ENCODE measurements around the gene CADM2. TPM values are rescaled to one million over a fixed set of nuclear protein-coding genes. Genes with fewer than 3 reads are reported as not detected.
"Not testable (repeated sequence)": the region's sequence is repeated elsewhere in the genome, so short reads cannot be mapped to it uniquely, and the experiment has no call there.

Gene CADM2
- total RNA-seq, 1 donor from 2014 or later = not detected

GRCh38 chr3:85626662-85627061 is 667.9 kb downstream of the CADM2 start:
- DNase-seq (ENCODE audit: extremely low read depth, low read depth, low spot score) = no peak

- DNase-seq (ENCODE audit: extremely low read depth, low read depth, low spot score) = no peak
Measured at GRCh38 chr3:85627932-85628331, 669.1 kb downstream of the CADM2 start.

- no peak for DNase-seq (ENCODE audit: extremely low read depth, low read depth, low spot score)
Measured at GRCh38 chr3:85631070-85631469, 672.3 kb downstream of the CADM2 start.

GRCh38 chr3:85632921-85633320 is 674.1 kb downstream of the CADM2 start:
- no peak for DNase-seq (ENCODE audit: extremely low read depth, low read depth, low spot score)

GRCh38 chr3:85652360-85652759 is 693.6 kb downstream of the CADM2 start:
- no peak for DNase-seq (ENCODE audit: extremely low read depth, low read depth, low spot score)

- DNase-seq (ENCODE audit: extremely low read depth, low read depth, low spot score) = no peak
Measured at GRCh38 chr3:85660451-85660850, 701.7 kb downstream of the CADM2 start.

- no peak for DNase-seq (ENCODE audit: extremely low read depth, low read depth, low spot score)
Measured at GRCh38 chr3:85662462-85662861, 703.7 kb downstream of the CADM2 start.

- no peak for DNase-seq (ENCODE audit: extremely low read depth, low read depth, low spot score)
Measured at GRCh38 chr3:85667744-85668143, 709.0 kb downstream of the CADM2 start.

GRCh38 chr3:85670634-85671205 is 711.9 kb downstream of the CADM2 start:
- DNase-seq (ENCODE audit: extremely low read depth, low read depth, low spot score) = no peak

GRCh38 chr3:85672761-85673160 is 714.0 kb downstream of the CADM2 start:
- DNase-seq (ENCODE audit: extremely low read depth, low read depth, low spot score) = no peak

GRCh38 chr3:85678713-85679112 is 719.9 kb downstream of the CADM2 start:
- no peak for DNase-seq (ENCODE audit: extremely low read depth, low read depth, low spot score)

- no peak for DNase-seq (ENCODE audit: extremely low read depth, low read depth, low spot score)
Measured at GRCh38 chr3:85681906-85682305, 723.1 kb downstream of the CADM2 start.

- DNase-seq (ENCODE audit: extremely low read depth, low read depth, low spot score) = no peak
Measured at GRCh38 chr3:85691196-85691595, 732.4 kb downstream of the CADM2 start.

- no peak for DNase-seq (ENCODE audit: extremely low read depth, low read depth, low spot score)
Measured at GRCh38 chr3:85697156-85697555, 738.4 kb downstream of the CADM2 start.

- DNase-seq (ENCODE audit: extremely low read depth, low read depth, low spot score) = no peak
Measured at GRCh38 chr3:85706130-85706529, 747.3 kb downstream of the CADM2 start.

- DNase-seq (ENCODE audit: extremely low read depth, low read depth, low spot score) = not testable (repeated sequence)
Measured at GRCh38 chr3:85708325-85708724, 749.5 kb downstream of the CADM2 start.

GRCh38 chr3:85709346-85709892 is 750.6 kb downstream of the CADM2 start:
- no peak for DNase-seq (ENCODE audit: extremely low read depth, low read depth, low spot score)

- DNase-seq (ENCODE audit: extremely low read depth, low read depth, low spot score) = no peak
Measured at GRCh38 chr3:85710490-85710889, 751.7 kb downstream of the CADM2 start.

- no peak for DNase-seq (ENCODE audit: extremely low read depth, low read depth, low spot score)
Measured at GRCh38 chr3:85721409-85722145, 762.8 kb downstream of the CADM2 start.

GRCh38 chr3:85725809-85726208 is 767.0 kb downstream of the CADM2 start:
- DNase-seq (ENCODE audit: extremely low read depth, low read depth, low spot score) = no peak

GRCh38 chr3:85726241-85726640 is 767.5 kb downstream of the CADM2 start:
- no peak for DNase-seq (ENCODE audit: extremely low read depth, low read depth, low spot score)

- DNase-seq (ENCODE audit: extremely low read depth, low read depth, low spot score) = no peak
Measured at GRCh38 chr3:85737846-85738245, 779.1 kb downstream of the CADM2 start.
